GM23248 (cell line): ENCODE data around the gene ADAMTSL1. TPM values are rescaled to one million over a fixed set of nuclear protein-coding genes. Genes with fewer than 3 reads are reported as not detected.

Experiments used
- DNase-seq: peaks from one replicate; pipeline ENCODE4 v3.0.0-alpha.2; 2015
- H2AFZ ChIP-seq: fragments of 200-600 bp; sonication (generic); 2 replicates; pipeline ENCODE4 v1.6.1; 2016; ENCODE audit warnings: antibody characterized with exemption
- H3F3A ChIP-seq: fragments of 200-600 bp; sonication (generic); 2 replicates; pipeline ENCODE4 v1.6.1; 2016; ENCODE audit warnings: mild to moderate bottlenecking, antibody characterized with exemption, mixed run types; ENCODE audit not compliant: insufficient read depth
- H3K27ac ChIP-seq: fragments of 200-600 bp; sonication (generic); 2 replicates; pipeline ENCODE4 v1.5.1; 2016; ENCODE audit warnings: mild to moderate bottlenecking
- H3K27me3 ChIP-seq: fragments of 200-600 bp; sonication (generic); replicated peaks from 2 replicates; pipeline ENCODE4 v1.6.1; 2016; ENCODE audit warnings: mild to moderate bottlenecking; ENCODE audit not compliant: insufficient read depth
- H3K36me3 ChIP-seq: fragments of 200-600 bp; sonication (generic); 2 replicates; pipeline ENCODE4 v1.6.1; 2016; ENCODE audit warnings: low read depth, mild to moderate bottlenecking
- H3K4me1 ChIP-seq: fragments of 200-600 bp; sonication (generic); 2 replicates; pipeline ENCODE4 v1.6.1; 2016; ENCODE audit warnings: mild to moderate bottlenecking; ENCODE audit not compliant: insufficient read depth
- H3K4me2 ChIP-seq: fragments of 200-600 bp; sonication (generic); one replicate; pipeline ENCODE4 v1.6.1; 2016; ENCODE audit warnings: mild to moderate bottlenecking; ENCODE audit not compliant: unreplicated experiment
- H3K4me3 ChIP-seq: fragments of 200-600 bp; sonication (generic); 2 replicates; pipeline ENCODE4 v1.5.1; 2016; ENCODE audit warnings: mild to moderate bottlenecking
- H3K79me2 ChIP-seq: fragments of 200-600 bp; sonication (generic); 2 replicates; pipeline ENCODE4 v1.6.1; 2016; ENCODE audit warnings: mild to moderate bottlenecking; ENCODE audit not compliant: insufficient read depth
- H3K9ac ChIP-seq: fragments of 200-600 bp; sonication (generic); 2 replicates; pipeline ENCODE4 v1.6.1; 2016; ENCODE audit warnings: mild to moderate bottlenecking
- H3K9me2 ChIP-seq: fragments of 200-600 bp; sonication (generic); 2 replicates; pipeline ENCODE4 v1.6.1; 2016; ENCODE audit warnings: mixed run types, mild to moderate bottlenecking, moderate library complexity; ENCODE audit not compliant: insufficient read depth
- H3K9me3 ChIP-seq: fragments of 200-600 bp; sonication (generic); one replicate; pipeline ENCODE4 v1.6.1; 2017; ENCODE audit warnings: low read depth
- H4K20me1 ChIP-seq: fragments of 200-600 bp; sonication (generic); 2 replicates; pipeline ENCODE4 v1.6.0; 2016; ENCODE audit not compliant: insufficient read depth
- EZH2 ChIP-seq: fragments of 200-600 bp; sonication (generic); IDR thresholded peaks from 2 replicates; pipeline ENCODE4 v1.6.1; 2018; ENCODE audit warnings: antibody characterized with exemption, mild to moderate bottlenecking; ENCODE audit not compliant: insufficient read depth, poor library complexity, severe bottlenecking
- EZH2phosphoT487 ChIP-seq: fragments of 200-600 bp; sonication (generic); IDR thresholded peaks from 2 replicates; pipeline ENCODE4 v1.6.1; 2018; ENCODE audit warnings: antibody characterized with exemption, moderate library complexity, mild to moderate bottlenecking, low read depth; ENCODE audit not compliant: insufficient read depth
- WGBS, 2 experiments: methylation state at CpG; one replicate each; pipeline ENCODE4 v1.1.6; 2015 to 2017; ENCODE audit warnings: low lambda C conversion rate in 2 of 2, low coverage in 1 of 2; ENCODE audit errors: missing lambda C conversion rate in 2 of 2; 5-methylcytosine and 5-hydroxymethylcytosine counted together
- in situ Hi-C: fragments of 300-500 bp; cut with MboI; formaldehyde crosslinking; loops from 2 replicates; pipeline ENCODE4 v1.15.0; 2020
- polyA plus RNA-seq: library from polyadenylated mRNA; unstranded; fragments of >200 nt; fragmentation: Nextera tagmentation; extraction: Ambion mirVana; gene quantifications from 2 replicates; pipeline ENCODE4 v1.2.1, GENCODE V29; 2016
- total RNA-seq: library from RNA; depleted of rRNA; stranded (reverse); fragments of >200 nt; shearing (Covaris generic); gene quantifications from 2 replicates; pipeline ENCODE4 v1.2.3, GENCODE V29; 2014

The ADAMTSL1 gene
- total and polyA plus RNA-seq, 2 experiments from 2014 or later: 77.0 to 273 TPM

DNA sequence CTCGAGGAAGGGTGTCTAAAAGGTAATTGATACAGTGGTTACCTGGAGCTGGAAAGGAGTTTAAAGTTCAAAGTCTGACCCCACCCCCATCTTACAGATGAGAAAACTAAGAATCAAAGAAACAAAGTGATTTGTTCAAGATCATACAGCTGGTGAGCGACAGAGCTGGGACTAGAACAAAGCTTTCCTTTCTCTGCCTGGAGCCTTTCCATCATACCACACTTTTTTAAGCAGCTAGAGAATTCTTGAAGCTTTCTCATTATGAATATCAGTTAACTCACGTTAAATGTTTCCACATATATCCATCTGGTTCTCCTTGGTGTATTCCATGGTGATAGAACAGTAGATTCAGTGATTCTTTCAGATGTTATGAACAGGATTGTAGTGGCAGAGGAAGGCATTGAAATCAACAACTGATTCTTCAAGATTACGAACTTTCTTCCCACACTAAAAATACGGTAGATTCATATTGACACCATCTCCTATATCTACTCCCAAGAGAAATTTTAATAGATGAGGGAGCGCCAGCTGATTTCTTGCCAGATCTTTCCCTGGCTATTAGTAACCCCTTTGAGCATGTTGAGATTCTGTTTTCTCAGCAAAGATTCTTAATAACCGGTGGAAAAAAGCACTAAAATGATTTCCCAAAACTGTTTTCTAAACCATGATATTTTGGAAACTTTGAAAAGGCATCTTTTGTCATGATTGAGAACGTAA, 233.7 kb downstream of the ADAMTSL1 start:
- 0 out of 2 replicates have a peak, but pooled peaks cover 8% of the 10 kb centered on the region for H3K79me2 ChIP-seq
- no peak overlapping the region for H3K4me3 ChIP-seq
- peak; percentile 17 for DNase-seq
- H3F3A ChIP-seq: peaks cover 48% of the 10 kb centered on the region
- TF ChIP-seq EZH2phosphoT487: no peak
- no peak for TF ChIP-seq EZH2
- peak overlapping the region; percentile 38 for H3K27ac ChIP-seq
- H3K4me1 ChIP-seq: peaks cover 41% of the 10 kb centered on the region
- H3K4me2 ChIP-seq: no peak overlapping the region
- H2AFZ ChIP-seq: no peak overlapping the region
- 0 out of 2 replicates have a peak overlapping the region, but pooled peaks have one; percentile 5 for H3K9ac ChIP-seq
- in situ Hi-C loops: loop anchor here (25.0 kb wide), 1 partner anchor 445 kb away; no protein-coding TSS in a partner anchor
- no peaks in the 10 kb centered on the region for H3K9me3 ChIP-seq
- H4K20me1 ChIP-seq: no peaks in the 10 kb centered on the region
- no peaks in the 10 kb centered on the region for H3K27me3 ChIP-seq
- H3K9me2 ChIP-seq: no peaks in the 10 kb centered on the region
- peaks cover 41% of the 10 kb centered on the region for H3K36me3 ChIP-seq
- 53 to 59% methylated on average over 8 of the region's 8 CpGs for WGBS, 2 experiments

DNA sequence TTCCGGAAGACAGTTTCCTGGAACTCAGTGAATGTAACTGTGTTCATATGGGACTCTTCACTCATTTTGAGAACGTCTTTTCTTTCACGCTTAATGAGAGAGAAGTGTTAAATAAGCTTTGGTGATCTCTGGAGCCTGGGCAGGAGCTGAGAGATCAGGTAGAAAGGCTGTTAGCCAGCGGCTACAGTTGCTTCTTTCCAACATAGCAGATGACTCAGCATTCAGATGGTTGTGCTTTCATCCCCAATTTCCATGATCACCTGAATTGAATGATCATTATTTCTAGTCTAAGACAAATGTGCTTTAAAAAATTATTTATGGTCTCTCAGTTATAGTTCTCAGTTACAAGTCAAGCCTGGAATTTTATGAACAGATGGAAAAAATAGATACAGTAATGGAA, 234.5 kb downstream of the ADAMTSL1 start:
- H3K9ac ChIP-seq: no peak overlapping the region
- no peak for TF ChIP-seq EZH2phosphoT487
- TF ChIP-seq EZH2: no peak
- no peak overlapping the region for H3K4me2 ChIP-seq
- peaks cover 44% of the 10 kb centered on the region for H3F3A ChIP-seq
- no peak overlapping the region for H3K27ac ChIP-seq
- H3K4me1 ChIP-seq: peaks cover 41% of the 10 kb centered on the region
- in situ Hi-C loops: loop anchor here (25.0 kb wide), 1 partner anchor 446 kb away; no protein-coding TSS in a partner anchor
- no peak for DNase-seq
- H4K20me1 ChIP-seq: no peaks in the 10 kb centered on the region
- H3K9me2 ChIP-seq: no peaks in the 10 kb centered on the region
- 96 to 97% methylated on average over 4 of the region's 4 CpGs for WGBS, 2 experiments
- H3K79me2 ChIP-seq: 0 out of 2 replicates have a peak, but pooled peaks cover 8% of the 10 kb centered on the region
- no peaks in the 10 kb centered on the region for H3K9me3 ChIP-seq
- H3K4me3 ChIP-seq: no peak overlapping the region
- H3K27me3 ChIP-seq: no peaks in the 10 kb centered on the region
- H3K36me3 ChIP-seq: peaks cover 41% of the 10 kb centered on the region
- no peak overlapping the region for H2AFZ ChIP-seq

GRCh38 chr9:18710065-18710464, 236.1 kb downstream of the ADAMTSL1 start:
- DNase-seq: peak; percentile 84
- no peak overlapping the region for H2AFZ ChIP-seq
- TF ChIP-seq EZH2phosphoT487 (no peak), EZH2 (no peak)
- H3F3A ChIP-seq: peaks cover 35% of the 10 kb centered on the region
- H3K4me3 ChIP-seq: no peak overlapping the region
- peak overlapping the region; percentile 17 for H3K4me2 ChIP-seq
- no peaks in the 10 kb centered on the region for H3K27me3 ChIP-seq
- H3K4me1 ChIP-seq: peaks cover 41% of the 10 kb centered on the region
- no peaks in the 10 kb centered on the region for H4K20me1 ChIP-seq
- H3K9ac ChIP-seq: peak overlapping the region; percentile 22; the same call in 1 of the 2 replicates
- H3K9me3 ChIP-seq: no peaks in the 10 kb centered on the region
- H3K9me2 ChIP-seq: no peaks in the 10 kb centered on the region
- peak overlapping the region; percentile 65 for H3K27ac ChIP-seq
- 88 to 93% methylated on average over 1 of the region's 1 CpG for WGBS, 2 experiments
- H3K36me3 ChIP-seq: peaks cover 35% of the 10 kb centered on the region
- 0 out of 2 replicates have a peak, but pooled peaks cover 8% of the 10 kb centered on the region for H3K79me2 ChIP-seq
- in situ Hi-C loops: loop anchor here (25.0 kb wide), 1 partner anchor 448 kb away; no protein-coding TSS in a partner anchor

GRCh38 chr9:18717759-18718158, 243.8 kb downstream of the ADAMTSL1 start:
- DNase-seq: peak; percentile 86
- peaks cover 33% of the 10 kb centered on the region for H3K4me1 ChIP-seq
- WGBS, 2 experiments: 13% methylated on average over 2 of the region's 2 CpGs

More at GRCh38 chr9:18717759-18718158, 243.8 kb downstream of the ADAMTSL1 start:
- no peaks in the 10 kb centered on the region for H3K79me2 ChIP-seq
- H4K20me1 ChIP-seq: no peaks in the 10 kb centered on the region
- H3K9ac ChIP-seq: peak overlapping the region; percentile 28; the same call in 1 of the 2 replicates
- no peak overlapping the region for H3K4me2 ChIP-seq
- TF ChIP-seq EZH2phosphoT487 (no peak), EZH2 (no peak)
- no peaks in the 10 kb centered on the region for H3K9me3 ChIP-seq
- peaks cover 49% of the 10 kb centered on the region for H3F3A ChIP-seq
- peak overlapping the region; percentile 69 for H3K27ac ChIP-seq
- no peak overlapping the region for H2AFZ ChIP-seq
- H3K9me2 ChIP-seq: no peaks in the 10 kb centered on the region
- no peak overlapping the region for H3K4me3 ChIP-seq
- in situ Hi-C loops: loop anchor here (25.0 kb wide), 1 partner anchor 455 kb away; no protein-coding TSS in a partner anchor
- H3K36me3 ChIP-seq: peaks cover 25% of the 10 kb centered on the region
- no peaks in the 10 kb centered on the region for H3K27me3 ChIP-seq
